SK-N-SH treated with all-trans-retinoic acid at 6 μM for 48 hours (cell line): ENCODE results near the gene ARRDC5.

Experiments used
- ATAC-seq: fragments of 200-7000 bp; cut with Tn5 transposase; 3 replicates; pipeline ENCODE4 v1.9.1; 2020; ENCODE audit warnings: mild to moderate bottlenecking, moderate library complexity
- ARNTL ChIP-seq: fragments of 450-650 bp; formaldehyde crosslinking; IDR thresholded peaks from 2 replicates; pipeline ENCODE4 v1.5.0; 2020; ENCODE audit warnings: low read depth, mild to moderate bottlenecking, moderate library complexity, borderline replicate concordance
- BACH2 ChIP-seq: fragments of 250-450 bp; sonication (Bioruptor Pico); IDR thresholded peaks from 2 replicates; pipeline ENCODE4 v1.9.0; 2021; ENCODE audit warnings: mild to moderate bottlenecking, borderline replicate concordance
- CSDC2 ChIP-seq: fragments of 250-450 bp; sonication (Bioruptor Pico); IDR thresholded peaks from 2 replicates; pipeline ENCODE4 v1.5.0; 2020; ENCODE audit warnings: mild to moderate bottlenecking, moderate library complexity
- ESRRG ChIP-seq: fragments of 250-450 bp; sonication (Bioruptor Pico); IDR thresholded peaks from 2 replicates; pipeline ENCODE4 v1.6.1; 2021; ENCODE audit warnings: mild to moderate bottlenecking
- GLIS3 ChIP-seq: fragments of 250-450 bp; sonication (Bioruptor Pico); IDR thresholded peaks from 2 replicates; pipeline ENCODE4 v1.5.0; 2020; ENCODE audit warnings: mild to moderate bottlenecking, moderate library complexity
- ISL1 ChIP-seq: fragments of 250-450 bp; sonication (Bioruptor Pico); IDR thresholded peaks from 2 replicates; pipeline ENCODE4 v2.1.2; 2022; ENCODE audit warnings: mild to moderate bottlenecking, moderate library complexity
- OSR1 ChIP-seq: fragments of 250-450 bp; sonication (Bioruptor Pico); IDR thresholded peaks from 2 replicates; pipeline ENCODE4 v1.8.0; 2022; ENCODE audit warnings: moderate library complexity, mild to moderate bottlenecking, inconsistent platforms
- RARB ChIP-seq: fragments of 250-450 bp; sonication (Bioruptor Pico); IDR thresholded peaks from 2 replicates; pipeline ENCODE4 v1.8.0; 2021; ENCODE audit warnings: mild to moderate bottlenecking, moderate library complexity
- SNAI2 ChIP-seq: fragments of 250-450 bp; sonication (Bioruptor Pico); IDR thresholded peaks from 2 replicates; pipeline ENCODE4 v1.5.0; 2020; ENCODE audit warnings: mild to moderate bottlenecking, moderate library complexity
- ZC3H10 ChIP-seq: fragments of 250-450 bp; sonication (Bioruptor Pico); IDR thresholded peaks from 2 replicates; pipeline ENCODE4 v1.5.1; 2021; ENCODE audit warnings: mild to moderate bottlenecking, moderate library complexity
- ZFP30 ChIP-seq: fragments of 450-650 bp; formaldehyde crosslinking; IDR thresholded peaks from 2 replicates; pipeline ENCODE4 v1.5.0; 2022; ENCODE audit warnings: mild to moderate bottlenecking, moderate library complexity
- ZNF70 ChIP-seq: fragments of 450-650 bp; formaldehyde crosslinking; IDR thresholded peaks from 2 replicates; pipeline ENCODE4 v1.5.0; 2020; ENCODE audit warnings: mild to moderate bottlenecking, moderate library complexity
- ZNF8 ChIP-seq: fragments of 450-650 bp; formaldehyde crosslinking; IDR thresholded peaks from 2 replicates; pipeline ENCODE4 v1.5.0; 2020; ENCODE audit warnings: mild to moderate bottlenecking, moderate library complexity
- TF ChIP-seq, protein P1 (sequence below): fragments of 250-450 bp; sonication (Bioruptor Pico); IDR thresholded peaks from 2 replicates; pipeline ENCODE4 v1.5.1; 2020; ENCODE audit warnings: low read depth, mild to moderate bottlenecking, moderate library complexity
- TF ChIP-seq, protein P2 (sequence below): fragments of 250-450 bp; sonication (Bioruptor Pico); IDR thresholded peaks from 2 replicates; pipeline ENCODE4 v1.8.0; 2020; ENCODE audit warnings: mild to moderate bottlenecking, moderate library complexity, borderline replicate concordance
- TF ChIP-seq, protein P3 (sequence below): fragments of 250-450 bp; sonication (Bioruptor Pico); IDR thresholded peaks from 2 replicates; pipeline ENCODE4 v1.5.1; 2021; ENCODE audit warnings: mild to moderate bottlenecking, moderate library complexity
- TF ChIP-seq, protein P4 (sequence below): fragments of 250-450 bp; sonication (Bioruptor Pico); IDR thresholded peaks from 2 replicates; pipeline ENCODE4 v1.5.0; 2020; ENCODE audit warnings: mild to moderate bottlenecking, moderate library complexity
- TF ChIP-seq, protein P5 (sequence below): fragments of 250-450 bp; sonication (Bioruptor Pico); IDR thresholded peaks from 2 replicates; pipeline ENCODE4 v1.8.0; 2021; ENCODE audit warnings: low read depth, mild to moderate bottlenecking, moderate library complexity, borderline replicate concordance

ARRDC5 gene

DNA sequence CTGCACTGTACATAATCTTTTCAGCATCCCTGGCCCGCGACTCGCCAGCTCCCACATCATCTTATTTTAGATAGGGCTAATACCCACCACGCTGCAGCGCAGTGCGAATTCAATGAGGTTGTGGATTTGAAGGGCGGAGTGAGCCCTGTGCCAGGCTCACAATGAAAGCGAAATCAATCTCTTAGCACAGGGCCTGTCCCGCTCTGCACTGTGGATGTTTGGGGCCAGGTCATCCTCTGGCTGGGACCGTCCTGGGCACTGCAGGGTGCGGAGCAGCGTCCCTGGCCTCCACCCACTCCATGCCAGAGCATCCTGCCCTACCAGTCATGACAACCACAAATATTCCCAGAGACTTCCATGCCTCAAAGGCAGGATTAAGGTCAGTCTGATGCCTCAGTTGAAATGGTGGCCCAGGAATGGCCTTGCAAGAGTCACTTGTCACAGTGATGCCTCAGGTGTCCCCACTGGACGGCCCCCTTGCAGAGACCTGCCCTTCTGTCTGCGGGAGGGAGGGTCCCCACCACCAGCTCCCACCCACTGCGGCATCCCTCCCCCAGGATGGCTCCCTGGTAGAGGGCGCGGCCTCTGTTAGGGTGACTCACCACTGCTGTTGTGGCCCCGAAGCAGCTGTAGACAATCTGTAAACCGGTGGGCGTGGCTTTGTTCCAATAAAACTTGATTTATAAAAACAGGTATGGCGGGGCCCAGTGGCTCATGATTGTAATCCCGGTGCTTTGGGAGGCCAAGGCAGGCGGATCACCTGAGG, 12.2 kb upstream of the ARRDC5 start (continued):
- TF ChIP-seq, protein P1, sequence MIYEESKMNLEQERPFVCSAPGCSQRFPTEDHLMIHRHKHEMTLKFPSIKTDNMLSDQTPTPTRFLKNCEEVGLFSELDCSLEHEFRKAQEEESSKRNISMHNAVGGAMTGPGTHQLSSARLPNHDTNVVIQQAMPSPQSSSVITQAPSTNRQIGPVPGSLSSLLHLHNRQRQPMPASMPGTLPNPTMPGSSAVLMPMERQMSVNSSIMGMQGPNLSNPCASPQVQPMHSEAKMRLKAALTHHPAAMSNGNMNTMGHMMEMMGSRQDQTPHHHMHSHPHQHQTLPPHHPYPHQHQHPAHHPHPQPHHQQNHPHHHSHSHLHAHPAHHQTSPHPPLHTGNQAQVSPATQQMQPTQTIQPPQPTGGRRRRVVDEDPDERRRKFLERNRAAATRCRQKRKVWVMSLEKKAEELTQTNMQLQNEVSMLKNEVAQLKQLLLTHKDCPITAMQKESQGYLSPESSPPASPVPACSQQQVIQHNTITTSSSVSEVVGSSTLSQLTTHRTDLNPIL (CRISPR knock-in tag): no peak
- TF ChIP-seq, protein P2, sequence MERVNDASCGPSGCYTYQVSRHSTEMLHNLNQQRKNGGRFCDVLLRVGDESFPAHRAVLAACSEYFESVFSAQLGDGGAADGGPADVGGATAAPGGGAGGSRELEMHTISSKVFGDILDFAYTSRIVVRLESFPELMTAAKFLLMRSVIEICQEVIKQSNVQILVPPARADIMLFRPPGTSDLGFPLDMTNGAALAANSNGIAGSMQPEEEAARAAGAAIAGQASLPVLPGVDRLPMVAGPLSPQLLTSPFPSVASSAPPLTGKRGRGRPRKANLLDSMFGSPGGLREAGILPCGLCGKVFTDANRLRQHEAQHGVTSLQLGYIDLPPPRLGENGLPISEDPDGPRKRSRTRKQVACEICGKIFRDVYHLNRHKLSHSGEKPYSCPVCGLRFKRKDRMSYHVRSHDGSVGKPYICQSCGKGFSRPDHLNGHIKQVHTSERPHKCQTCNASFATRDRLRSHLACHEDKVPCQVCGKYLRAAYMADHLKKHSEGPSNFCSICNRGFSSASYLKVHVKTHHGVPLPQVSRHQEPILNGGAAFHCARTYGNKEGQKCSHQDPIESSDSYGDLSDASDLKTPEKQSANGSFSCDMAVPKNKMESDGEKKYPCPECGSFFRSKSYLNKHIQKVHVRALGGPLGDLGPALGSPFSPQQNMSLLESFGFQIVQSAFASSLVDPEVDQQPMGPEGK (CRISPR knock-in tag): no peak

DNA sequence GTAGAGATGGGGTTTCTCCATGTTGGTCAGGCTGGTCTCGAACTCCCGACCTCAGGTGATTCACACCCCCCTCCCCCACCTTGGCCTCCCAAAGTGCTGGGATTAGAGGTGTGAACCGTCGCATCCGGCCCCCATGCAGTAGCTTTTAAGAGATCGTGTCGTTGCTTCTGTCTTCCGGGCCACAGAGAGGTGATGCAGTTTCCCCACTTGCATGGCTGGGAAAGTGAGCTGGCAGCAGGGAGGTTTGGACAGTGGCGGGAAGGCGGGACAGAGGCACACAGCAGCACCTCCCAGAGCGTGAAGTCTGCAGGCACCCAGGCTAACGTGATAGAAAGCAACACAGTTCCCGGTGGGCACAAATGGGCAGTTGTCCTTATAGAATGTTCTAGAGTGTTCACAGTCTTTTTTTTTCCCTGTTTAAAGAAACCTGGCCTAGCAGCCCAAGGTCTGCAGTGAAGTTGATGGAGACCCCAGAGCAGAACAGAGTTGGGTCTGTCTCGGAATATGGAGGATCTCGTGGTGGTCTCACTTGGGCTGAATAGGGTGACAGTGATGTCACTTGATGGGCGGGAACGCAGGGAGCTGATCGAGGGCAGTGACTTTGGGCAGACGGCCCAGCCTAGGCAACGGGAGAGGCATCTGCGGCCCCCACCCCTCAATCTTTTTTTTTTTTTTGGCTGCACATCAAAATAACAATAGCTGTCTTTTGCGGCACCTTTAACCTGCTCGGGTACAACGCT, 11.5 kb upstream of the ARRDC5 start:
- ATAC-seq: no peak
- no peak for TF ChIP-seq ZNF8 (CRISPR knock-in tag)
- no peak for TF ChIP-seq ESRRG (CRISPR knock-in tag)
- no peak for TF ChIP-seq GLIS3 (CRISPR knock-in tag)
- TF ChIP-seq ZC3H10 (CRISPR knock-in tag): no peak
- no peak for TF ChIP-seq BACH2 (CRISPR knock-in tag)
- TF ChIP-seq ZNF70 (CRISPR knock-in tag): no peak
- TF ChIP-seq ARNTL (CRISPR knock-in tag): no peak

DNA sequence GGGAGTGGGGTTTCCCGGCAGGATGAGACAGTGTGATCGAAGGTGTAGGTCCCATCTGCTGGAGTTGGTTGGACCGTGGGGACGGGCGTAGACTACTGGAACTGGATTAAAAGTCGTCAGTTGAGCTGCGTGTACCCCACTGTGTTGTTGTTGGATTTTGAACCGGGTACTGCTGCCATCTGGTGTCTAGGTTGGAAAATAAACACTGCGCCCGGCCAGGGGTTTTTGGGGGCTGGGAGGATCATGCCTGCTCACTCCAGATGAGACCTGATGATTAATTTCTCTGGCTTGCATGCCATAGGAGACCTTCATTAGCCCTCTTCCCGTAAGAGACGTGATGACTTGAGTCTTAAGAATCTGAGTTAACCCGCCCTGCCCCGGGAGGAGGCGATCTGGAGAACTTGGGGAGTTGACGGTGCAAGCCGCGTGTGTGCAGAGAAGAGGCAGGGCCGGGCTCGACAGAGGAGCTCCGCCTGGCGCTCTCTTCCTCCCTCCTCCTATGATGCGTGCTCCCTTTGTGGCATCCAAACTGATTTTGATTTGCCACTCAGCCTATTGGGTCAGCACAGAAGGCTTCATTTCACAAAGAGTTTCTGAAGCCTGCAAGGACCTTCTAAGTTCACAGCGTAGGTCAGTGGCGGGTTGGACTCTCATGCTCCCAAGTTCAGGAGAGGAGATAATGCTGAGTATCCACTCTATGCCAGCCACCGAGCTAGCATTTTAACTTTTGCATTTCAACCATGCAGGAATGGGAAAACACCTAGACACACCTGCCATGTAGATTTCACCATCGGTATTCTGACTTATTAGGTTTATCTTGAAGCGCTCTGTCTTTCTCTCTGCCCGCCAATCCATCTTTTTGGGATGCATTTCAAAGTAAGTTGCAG, 9.3 kb upstream of the ARRDC5 start:
- peak; percentile 80 for ATAC-seq

DNA sequence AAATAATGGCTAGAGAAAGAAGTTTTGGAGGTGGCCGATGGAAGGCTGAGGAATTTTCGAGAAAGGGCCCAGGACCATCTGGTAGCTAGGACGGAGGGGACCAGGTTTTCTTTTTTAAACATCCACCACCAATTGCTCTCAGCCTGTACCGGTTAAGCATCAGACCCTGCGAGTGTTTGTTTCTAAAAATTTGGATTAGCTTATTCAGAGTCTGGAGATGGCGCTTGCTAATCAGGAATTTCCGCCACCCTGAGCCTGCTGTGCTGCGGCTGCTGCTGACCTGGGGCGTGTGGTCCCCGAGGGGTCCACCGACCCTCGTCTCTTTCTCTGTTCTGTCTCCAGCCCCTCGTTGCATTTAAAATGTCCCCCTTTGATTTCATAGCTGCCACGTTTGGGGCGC, 8.6 kb upstream of the ARRDC5 start:
- TF ChIP-seq CSDC2 (CRISPR knock-in tag): no peak
- no peak for TF ChIP-seq SNAI2 (CRISPR knock-in tag)
- TF ChIP-seq GLIS3 (CRISPR knock-in tag): no peak
- no peak for TF ChIP-seq ARNTL (CRISPR knock-in tag)
- no peak for TF ChIP-seq ZNF8 (CRISPR knock-in tag)
- no peak for TF ChIP-seq ZNF70 (CRISPR knock-in tag)
- TF ChIP-seq, protein P3, sequence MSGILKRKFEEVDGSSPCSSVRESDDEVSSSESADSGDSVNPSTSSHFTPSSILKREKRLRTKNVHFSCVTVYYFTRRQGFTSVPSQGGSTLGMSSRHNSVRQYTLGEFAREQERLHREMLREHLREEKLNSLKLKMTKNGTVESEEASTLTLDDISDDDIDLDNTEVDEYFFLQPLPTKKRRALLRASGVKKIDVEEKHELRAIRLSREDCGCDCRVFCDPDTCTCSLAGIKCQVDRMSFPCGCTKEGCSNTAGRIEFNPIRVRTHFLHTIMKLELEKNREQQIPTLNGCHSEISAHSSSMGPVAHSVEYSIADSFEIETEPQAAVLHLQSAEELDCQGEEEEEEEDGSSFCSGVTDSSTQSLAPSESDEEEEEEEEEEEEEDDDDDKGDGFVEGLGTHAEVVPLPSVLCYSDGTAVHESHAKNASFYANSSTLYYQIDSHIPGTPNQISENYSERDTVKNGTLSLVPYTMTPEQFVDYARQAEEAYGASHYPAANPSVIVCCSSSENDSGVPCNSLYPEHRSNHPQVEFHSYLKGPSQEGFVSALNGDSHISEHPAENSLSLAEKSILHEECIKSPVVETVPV (CRISPR knock-in tag): no peak
- TF ChIP-seq, protein P4, sequence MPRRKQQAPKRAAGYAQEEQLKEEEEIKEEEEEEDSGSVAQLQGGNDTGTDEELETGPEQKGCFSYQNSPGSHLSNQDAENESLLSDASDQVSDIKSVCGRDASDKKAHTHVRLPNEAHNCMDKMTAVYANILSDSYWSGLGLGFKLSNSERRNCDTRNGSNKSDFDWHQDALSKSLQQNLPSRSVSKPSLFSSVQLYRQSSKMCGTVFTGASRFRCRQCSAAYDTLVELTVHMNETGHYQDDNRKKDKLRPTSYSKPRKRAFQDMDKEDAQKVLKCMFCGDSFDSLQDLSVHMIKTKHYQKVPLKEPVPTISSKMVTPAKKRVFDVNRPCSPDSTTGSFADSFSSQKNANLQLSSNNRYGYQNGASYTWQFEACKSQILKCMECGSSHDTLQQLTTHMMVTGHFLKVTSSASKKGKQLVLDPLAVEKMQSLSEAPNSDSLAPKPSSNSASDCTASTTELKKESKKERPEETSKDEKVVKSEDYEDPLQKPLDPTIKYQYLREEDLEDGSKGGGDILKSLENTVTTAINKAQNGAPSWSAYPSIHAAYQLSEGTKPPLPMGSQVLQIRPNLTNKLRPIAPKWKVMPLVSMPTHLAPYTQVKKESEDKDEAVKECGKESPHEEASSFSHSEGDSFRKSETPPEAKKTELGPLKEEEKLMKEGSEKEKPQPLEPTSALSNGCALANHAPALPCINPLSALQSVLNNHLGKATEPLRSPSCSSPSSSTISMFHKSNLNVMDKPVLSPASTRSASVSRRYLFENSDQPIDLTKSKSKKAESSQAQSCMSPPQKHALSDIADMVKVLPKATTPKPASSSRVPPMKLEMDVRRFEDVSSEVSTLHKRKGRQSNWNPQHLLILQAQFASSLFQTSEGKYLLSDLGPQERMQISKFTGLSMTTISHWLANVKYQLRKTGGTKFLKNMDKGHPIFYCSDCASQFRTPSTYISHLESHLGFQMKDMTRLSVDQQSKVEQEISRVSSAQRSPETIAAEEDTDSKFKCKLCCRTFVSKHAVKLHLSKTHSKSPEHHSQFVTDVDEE (CRISPR knock-in tag): no peak
- TF ChIP-seq ZC3H10 (CRISPR knock-in tag): no peak
- TF ChIP-seq, protein P2 (CRISPR knock-in tag): no peak
- TF ChIP-seq, protein P5, sequence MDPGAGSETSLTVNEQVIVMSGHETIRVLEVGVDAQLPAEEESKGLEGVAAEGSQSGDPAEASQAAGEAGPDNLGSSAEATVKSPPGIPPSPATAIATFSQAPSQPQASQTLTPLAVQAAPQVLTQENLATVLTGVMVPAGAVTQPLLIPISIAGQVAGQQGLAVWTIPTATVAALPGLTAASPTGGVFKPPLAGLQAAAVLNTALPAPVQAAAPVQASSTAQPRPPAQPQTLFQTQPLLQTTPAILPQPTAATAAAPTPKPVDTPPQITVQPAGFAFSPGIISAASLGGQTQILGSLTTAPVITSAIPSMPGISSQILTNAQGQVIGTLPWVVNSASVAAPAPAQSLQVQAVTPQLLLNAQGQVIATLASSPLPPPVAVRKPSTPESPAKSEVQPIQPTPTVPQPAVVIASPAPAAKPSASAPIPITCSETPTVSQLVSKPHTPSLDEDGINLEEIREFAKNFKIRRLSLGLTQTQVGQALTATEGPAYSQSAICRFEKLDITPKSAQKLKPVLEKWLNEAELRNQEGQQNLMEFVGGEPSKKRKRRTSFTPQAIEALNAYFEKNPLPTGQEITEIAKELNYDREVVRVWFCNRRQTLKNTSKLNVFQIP (CRISPR knock-in tag): no peak
- no peak for TF ChIP-seq OSR1
- TF ChIP-seq, protein P1 (CRISPR knock-in tag): no peak
- no peak for TF ChIP-seq ISL1
- no peak for ATAC-seq

More for the DNA sequence above, 9.3 kb upstream of the ARRDC5 start:
- TF ChIP-seq RARB (CRISPR knock-in tag) (no peak), BACH2 (CRISPR knock-in tag) (no peak), ZFP30 (no peak)
